GM18511 (cell line): ENCODE measurements around the gene SYT1.
"Not testable (repeated sequence)": the region's sequence is repeated elsewhere in the genome, so short reads cannot be mapped to it uniquely, and the experiment has no call there.

Experiments used
- ATAC-seq: cut with Tn5 transposase; IDR thresholded peaks from one replicate; pipeline ENCODE4 v1.9.1; 2021; ENCODE audit warnings: mild to moderate bottlenecking, moderate library complexity; ENCODE audit not compliant: unreplicated experiment

Gene SYT1

DNA sequence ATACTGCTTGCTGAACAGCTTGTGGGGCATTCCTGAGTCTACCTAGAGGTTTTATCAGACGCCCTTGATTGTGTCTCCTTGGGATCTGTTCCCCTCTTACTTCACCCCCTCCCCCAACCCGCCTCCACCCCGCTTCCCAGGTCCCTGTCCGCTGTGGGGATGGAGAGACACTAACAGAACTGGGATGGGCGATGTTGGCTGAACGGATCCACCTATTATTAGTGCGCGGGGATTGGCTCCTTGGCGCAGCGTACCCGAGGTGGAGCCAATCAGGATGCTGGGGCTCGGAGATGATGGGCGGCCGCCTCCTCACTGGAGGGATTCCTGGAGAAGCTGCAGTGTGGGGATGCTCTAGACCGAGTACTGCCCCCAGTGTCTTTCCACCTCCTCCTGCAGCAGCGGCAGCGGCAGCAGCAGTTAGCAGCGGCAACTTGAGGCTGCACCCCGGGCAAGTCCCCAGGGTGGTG lies at the start of gene SYT1:
Gene SYT1, plus strand, starts transcription at position 372 of the 467 bp plus-strand sequence.
- ATAC-seq: peak; percentile 23

- no peak for ATAC-seq
Measured at GRCh38 chr12:78818487-78818886, 46.1 kb upstream of the SYT1 start.

DNA sequence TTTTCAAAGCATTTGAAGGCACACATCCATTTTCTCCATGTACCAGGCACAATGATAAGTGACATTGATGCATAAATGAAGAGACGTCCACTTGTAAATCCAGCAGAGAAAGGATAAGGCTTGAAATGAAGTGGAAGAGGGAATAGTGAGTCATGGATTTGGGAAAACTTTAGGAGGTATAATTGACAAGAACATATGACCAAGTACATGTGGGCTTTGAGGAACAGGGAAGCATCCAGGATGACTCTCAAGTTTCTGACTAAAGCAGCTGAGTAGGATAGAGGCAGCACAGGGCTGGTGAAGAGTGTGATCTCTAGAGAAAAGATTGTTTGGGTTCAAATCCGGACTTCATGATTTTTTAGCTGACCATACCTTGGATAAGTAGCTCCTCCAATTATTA lies 43.6 kb upstream of the SYT1 start:
- no peak for ATAC-seq

DNA sequence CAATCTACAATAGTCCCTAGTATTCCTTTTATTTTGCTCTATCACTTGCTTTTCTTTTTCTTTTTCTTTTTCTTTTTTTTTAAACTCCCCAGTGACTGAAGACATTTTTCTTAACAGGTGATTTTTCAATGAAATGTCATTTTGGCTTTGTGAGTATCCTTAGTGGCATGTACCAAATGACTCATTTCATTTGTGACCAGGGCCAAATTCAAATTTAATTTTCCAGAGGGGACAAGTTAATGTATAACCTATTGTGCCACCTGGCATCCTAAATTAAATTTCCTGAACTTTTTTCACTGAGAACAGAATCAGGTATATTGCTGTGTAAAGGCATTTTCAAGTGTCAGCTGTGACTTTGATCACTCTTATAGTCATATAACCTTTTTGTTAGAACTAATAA lies 39.7 kb upstream of the SYT1 start:
- ATAC-seq: no peak

- ATAC-seq: no peak
Measured at GRCh38 chr12:78829690-78830089, 34.9 kb upstream of the SYT1 start.

- ATAC-seq: no peak
Measured at GRCh38 chr12:78835493-78835892, 29.1 kb upstream of the SYT1 start.

DNA sequence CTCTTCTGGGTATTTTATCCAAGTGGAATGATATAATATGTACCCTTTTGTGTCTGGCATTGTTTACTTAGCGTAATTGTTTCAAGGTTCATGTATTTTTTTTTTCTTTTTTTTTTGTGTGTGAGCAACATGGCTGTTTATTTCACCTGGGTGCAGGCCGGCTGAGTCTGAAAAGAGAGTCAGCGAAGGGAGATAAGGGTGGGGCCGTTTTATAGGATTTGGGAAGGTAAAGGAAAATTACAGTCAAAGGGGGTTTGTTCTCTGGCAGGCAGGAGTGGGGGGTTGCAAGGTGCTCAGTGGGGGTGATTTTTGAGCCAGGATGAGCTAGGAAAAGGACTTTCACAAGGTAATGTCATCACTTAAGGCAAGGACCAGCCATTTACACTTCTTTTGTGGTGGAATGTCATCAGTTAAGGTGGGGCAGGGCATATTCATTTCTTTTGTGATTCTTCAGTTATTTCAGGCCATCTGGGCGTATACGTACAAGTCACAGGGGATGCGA lies 24.0 kb upstream of the SYT1 start:
- not testable (repeated sequence) for ATAC-seq

GRCh38 chr12:78853231-78853630 lies 11.3 kb upstream of the SYT1 start:
- ATAC-seq: no peak

DNA sequence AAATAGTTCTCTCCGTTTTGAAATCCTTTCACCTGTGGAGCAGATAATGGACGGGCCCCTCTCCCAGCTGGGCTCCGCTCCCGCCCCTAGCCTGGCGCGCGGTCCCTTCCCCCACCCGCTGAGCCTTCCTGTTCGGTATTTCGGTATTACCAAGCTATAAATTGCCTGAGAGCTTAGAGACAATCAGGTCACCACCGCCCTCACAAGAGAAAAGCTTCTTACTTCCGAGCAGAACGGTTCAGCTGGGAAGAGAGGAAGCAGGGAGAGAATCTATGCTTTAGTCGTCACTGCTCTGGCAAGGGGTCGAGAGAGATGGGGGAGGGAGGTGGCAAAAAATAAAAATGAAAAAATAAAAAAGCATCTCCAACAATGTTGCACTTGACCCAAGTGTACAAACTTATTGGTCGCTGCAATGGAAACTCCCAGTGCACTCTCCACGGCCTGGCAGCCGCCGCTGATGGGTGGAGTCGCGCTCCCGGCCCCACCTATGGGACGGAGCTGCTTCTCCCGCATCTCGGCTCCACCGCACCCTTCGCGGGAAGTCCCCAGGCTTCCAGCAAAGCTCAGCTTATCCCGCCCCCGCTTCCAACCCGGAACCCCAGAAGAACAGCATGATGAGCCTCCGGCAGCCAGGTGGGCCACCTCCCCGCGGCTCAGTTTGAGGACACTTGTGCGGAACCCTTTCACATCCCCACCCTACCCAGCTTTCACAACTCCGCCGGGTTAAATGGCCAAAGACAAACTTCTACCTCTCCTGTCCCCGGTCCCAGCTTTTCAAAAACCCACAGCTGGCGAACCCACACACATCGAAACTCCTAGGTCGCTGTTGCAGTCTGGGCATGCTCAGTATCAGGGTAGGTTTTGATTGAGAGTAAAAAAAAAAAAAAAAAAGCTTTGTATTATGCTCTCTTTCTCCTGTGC lies 832 bp upstream of the SYT1 start:
- peak; percentile 61 for ATAC-seq

GRCh38 chr12:78864870-78865463 lies 393 bp downstream of the SYT1 start:
- peak; percentile 8 for ATAC-seq

- ATAC-seq: no peak
Measured at GRCh38 chr12:78865516-78865915, 942 bp downstream of the SYT1 start.

DNA sequence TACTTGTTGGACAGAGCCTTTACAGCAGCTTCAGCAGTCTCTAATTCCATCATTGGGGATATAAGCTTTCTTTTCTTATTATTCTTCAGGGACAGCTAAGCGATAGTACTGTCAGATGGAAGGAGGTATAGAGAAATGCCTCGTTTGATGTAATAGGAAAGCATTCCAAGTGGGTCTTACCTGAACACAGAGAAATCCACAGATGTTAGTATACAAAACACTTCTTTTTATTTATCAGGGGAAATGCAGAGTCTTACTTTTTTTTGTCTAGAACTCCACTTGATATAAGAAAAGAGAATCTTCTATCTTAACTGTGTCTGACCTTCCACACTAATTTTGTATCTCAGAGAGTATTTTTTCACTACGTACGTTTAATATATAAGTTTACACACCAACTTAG lies 1.9 kb downstream of the SYT1 start:
- no peak for ATAC-seq

- no peak for ATAC-seq
Measured at GRCh38 chr12:78870539-78870938, 6.0 kb downstream of the SYT1 start.

DNA sequence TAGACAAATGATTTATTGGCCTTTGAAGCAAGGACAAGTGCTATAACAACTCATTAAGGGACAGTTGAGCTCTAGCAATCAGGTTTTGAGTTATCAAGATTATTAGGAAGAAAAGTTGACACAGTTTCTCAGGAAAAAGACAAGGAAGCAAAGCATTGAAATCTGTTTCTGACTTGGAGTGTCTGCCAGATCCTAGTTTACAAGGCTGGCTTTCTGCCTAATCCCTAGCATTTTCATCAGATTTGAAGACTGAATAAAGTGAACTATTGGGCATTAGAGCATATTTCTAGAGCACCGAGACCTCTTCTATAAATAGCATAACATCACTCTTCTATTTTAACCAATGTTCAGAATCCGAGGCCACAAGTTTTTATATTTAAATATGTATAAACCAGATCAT lies 7.0 kb downstream of the SYT1 start:
- no peak for ATAC-seq

DNA sequence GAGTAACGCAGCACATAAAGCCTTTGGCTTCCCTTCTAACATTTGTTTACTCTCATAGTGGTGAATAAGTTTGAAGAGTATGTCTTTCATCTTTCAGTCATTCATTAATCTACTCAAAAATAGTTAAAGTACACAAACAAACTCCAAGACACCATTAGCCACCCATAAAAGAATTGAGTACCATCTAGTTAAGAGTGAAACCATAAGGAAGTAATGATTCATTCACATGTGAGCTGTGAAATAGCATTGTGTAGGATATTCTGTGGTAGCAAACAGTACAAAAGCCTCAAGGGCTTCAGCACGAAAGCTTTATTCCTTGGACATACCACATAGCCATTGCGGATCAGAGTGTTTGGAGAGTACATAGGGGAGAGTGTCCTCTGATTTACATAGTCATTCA lies 13.9 kb downstream of the SYT1 start:
- ATAC-seq: no peak

DNA sequence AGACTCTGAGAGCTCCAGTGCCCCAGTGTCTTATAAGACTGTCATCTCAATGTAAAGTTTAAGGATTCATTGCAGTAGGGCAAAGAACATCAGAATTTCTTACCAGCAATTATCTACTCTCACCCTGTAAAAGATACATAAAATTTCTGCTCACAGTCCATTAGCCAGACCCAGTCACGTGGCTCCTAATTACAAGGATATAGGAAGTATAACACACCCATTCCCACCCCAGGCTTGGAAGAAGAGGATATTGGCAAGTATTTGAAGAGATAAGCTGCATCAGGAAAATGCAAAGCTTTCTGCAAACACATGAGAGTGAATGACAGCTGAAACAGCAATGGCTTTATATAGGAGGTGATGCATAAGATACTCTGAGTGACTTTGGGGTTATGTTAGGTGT lies 14.3 kb downstream of the SYT1 start:
- ATAC-seq: no peak

DNA sequence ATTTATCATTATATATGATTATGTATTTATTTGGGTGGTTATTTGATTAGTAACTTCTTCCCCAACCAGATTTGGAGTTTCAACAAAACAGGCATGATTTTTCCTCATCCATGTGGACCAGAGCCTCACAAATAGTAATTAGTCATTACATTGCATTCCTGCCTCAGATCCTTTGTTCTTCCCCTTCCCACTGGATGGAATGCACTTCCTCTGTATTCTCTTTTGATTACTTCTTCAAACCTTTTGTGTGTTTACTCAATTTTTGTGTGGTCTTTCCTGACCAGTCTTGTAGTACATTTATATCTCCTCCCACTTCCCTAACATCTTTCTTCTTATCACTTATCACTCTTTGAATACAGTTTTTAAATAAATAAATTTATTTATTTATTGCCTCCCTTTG lies 15.5 kb downstream of the SYT1 start:
- ATAC-seq: no peak

- no peak for ATAC-seq
Measured at GRCh38 chr12:78881685-78882084, 17.1 kb downstream of the SYT1 start.

- no peak for ATAC-seq
Measured at GRCh38 chr12:78885466-78885865, 20.9 kb downstream of the SYT1 start.

DNA sequence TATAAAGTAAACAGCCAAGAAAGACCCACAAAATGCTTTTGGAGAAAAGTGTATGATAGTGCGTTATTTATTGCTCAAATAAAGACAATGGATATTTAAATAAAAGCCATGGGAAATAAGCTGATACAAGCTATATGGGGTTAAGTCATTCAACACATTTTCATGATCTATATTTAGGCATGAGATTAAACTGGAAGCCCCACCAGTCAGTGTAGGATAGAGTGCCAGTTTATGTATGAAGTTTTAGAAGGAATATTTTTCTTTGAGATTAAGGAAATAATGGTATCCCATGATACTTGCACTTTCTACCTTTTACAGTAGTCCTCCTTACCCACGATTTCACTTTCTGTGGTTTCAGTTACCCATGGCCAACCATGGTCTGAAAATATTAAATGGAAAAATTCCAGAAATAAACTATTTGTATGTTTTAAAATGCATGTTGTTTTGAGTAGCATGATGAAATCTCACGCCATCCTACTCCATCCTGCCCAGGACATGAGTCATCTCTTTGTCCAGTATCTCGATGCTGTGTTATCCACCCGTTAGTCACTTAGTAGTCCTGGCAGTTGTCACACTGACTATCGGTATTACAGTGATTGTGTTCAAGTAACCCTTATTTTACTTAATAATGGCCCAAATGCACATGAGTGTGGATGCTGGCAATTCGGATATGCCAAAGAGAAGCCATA lies 22.3 kb downstream of the SYT1 start:
- no peak for ATAC-seq

- ATAC-seq: no peak
Measured at GRCh38 chr12:78887444-78887843, 22.9 kb downstream of the SYT1 start.
